GM18868 (cell line): Measurements from ENCODE around the gene CA10.

Experiments
- ATAC-seq: cut with Tn5 transposase; IDR thresholded peaks from one replicate; pipeline ENCODE4 v1.9.1; 2021; ENCODE audit warnings: mild to moderate bottlenecking, moderate library complexity; ENCODE audit not compliant: unreplicated experiment

The CA10 gene

GRCh38 chr17:51890710-51891109 lies 267.8 kb downstream of the CA10 start:
- no peak for ATAC-seq

DNA sequence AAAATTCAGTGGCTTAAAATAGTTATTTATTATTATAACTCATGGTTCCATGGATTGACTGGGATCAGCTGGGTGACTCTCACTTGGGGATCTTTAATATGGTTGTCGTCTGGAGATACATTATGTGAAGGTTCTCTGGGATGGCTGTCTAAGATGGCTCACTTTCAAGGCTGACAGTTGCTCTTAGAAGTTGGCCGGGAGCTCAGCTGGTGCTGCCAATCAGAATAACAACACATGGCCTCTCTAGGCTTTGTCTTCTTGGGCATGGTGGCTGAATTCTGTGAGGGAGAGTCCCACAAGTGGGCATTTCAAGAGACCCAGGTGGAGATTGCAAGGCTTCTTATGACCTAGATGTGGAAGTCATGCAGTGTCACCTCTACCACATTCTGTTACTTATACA lies 269.7 kb downstream of the CA10 start:
- no peak for ATAC-seq

DNA sequence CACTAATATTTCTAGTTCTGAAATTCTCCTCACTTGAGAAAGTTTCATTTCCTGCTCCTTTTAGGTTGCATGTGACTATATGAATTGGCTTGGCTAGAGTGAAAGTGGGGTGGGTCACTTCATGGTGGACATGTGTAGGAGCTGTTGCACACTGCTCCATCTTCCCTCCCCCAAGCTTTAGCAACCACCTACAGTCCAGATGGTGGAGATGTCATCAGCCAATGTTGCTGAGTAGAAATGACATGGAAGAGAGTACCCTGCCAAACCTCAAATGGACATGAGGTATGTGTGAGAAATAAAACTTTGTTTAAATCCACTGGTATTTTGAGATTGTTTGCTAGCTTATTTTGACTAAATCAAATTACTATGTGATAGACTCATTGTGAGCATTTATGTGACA lies 281.5 kb downstream of the CA10 start:
- no peak for ATAC-seq

DNA sequence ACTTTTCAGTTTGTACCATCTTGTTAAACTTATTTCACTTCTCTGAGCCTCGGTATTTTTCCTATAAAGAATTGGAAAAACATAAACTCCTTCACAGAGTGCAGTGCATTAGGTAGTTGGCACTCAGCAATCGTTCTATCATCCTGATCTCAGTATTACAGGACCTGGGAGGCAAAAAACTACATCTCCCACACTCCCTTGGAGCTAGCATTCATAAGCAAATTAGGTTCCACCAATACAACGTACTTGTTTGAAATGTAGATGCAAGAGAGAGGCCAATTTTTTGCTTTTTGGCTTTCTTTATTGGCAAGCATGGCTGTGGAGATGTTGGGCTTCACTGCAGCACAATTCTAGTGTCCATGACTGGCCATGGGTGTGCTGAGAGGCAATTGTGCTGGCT lies 285.2 kb downstream of the CA10 start:
- no peak for ATAC-seq

- ATAC-seq = no peak
These were observed 289.1 kb downstream of the CA10 start for GRCh38 chr17:51869387-51869786.

- peak; percentile 50 for ATAC-seq
These were observed 297.5 kb downstream of the CA10 start for GRCh38 chr17:51860954-51861561.

GRCh38 chr17:51857052-51857597 lies 301.4 kb downstream of the CA10 start:
- ATAC-seq = no peak

DNA sequence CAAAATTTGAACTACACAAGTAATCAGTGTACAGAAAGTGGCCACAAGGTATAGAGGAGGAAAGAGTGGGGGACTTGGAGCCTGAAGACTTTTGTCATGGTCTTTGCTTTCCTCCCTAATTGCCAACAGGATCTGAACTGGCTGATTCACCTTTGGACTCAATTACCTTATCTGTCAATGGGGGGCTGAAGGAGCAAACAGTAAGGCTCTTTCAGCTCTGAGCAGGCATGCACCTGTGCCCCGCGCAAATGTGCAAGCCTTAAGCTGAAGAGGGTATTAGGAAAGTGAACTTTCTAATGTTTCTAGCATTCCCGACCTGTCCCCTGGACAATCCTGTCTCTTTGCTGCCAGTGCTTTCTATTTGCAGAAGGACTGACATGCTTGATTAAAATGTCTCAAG lies 302.7 kb downstream of the CA10 start:
- no peak for ATAC-seq

DNA sequence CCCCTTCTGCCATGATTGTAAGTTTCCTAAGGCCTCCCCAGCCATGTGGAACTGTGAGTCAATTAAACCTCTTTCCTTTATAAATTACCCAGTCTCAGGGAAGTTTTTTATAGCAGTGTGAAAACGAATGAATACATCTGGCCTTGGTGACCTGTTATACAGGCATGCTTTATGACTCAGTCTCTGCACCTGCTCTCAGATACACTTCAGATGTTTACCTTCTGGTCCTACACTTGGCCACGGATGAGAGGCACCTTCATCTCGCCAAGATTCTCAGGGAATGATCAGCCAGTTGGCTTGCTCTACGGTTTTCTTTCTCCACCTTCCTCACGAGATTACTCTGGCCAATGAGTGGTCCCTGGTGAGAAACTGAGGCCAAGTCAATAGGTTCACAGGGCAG lies 304.7 kb downstream of the CA10 start:
- no peak for ATAC-seq

DNA sequence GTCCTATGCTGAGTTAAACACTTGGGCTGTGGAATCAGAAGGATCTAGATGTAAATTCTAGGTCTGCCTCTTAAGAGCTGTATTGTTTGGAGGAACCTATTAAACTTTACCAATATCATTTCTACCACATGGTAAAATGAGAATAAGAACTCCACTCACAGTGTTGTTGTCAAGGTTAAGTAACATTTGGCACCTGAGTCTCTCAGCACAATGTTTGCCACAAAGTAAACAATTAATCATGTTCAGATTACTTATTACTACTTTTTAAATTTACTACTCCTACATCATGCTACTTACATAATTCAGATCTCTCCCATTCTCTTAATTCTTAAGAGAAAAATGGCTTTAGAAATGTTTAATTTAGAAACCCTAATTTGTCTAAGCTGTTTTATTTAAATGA lies 305.9 kb downstream of the CA10 start:
- ATAC-seq = no peak

GRCh38 chr17:51850201-51850600 lies 308.3 kb downstream of the CA10 start:
- ATAC-seq = no peak

GRCh38 chr17:51848451-51848850 lies 310.1 kb downstream of the CA10 start:
- no peak for ATAC-seq

DNA sequence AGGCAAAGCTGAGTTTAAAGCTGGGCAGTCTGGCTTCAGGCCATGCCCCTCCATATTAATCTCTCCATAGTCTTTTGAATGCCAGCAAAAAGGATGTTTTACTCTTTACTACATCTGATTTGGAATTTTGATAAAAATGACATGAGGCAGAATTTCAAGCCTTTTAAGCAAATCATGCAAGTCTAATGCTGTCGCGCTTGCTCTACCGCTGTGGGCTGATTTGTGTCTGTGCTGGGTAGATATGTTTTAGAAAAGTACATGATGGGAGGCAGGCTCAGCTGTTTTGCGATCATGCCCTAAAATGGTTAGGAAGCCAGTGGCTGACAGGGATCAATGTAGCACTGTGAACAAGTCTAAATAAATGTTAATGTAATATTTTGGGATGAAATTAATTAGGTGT lies 311.9 kb downstream of the CA10 start:
- no peak for ATAC-seq

GRCh38 chr17:51845776-51846175 lies 312.7 kb downstream of the CA10 start:
- ATAC-seq = no peak

GRCh38 chr17:51842763-51843162 lies 315.8 kb downstream of the CA10 start:
- no peak for ATAC-seq

DNA sequence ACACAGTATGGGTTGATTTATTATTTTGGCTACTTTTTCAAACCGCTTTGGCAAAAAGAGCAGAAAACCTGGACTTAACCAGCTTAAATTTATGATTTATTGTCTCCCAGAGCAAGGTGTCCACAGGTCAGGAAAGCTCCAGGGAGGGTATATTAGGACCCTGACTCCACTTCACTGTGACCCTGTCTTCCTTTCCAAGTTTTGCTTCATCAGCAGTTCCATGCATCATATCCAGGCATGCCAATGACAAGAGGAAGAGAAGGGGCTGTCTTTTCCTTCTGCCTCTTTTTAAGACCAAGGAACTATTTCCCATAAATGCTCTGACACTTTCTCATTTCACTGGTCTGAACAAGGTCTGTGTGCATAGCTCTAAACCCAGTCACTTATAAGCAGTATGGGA lies 316.8 kb downstream of the CA10 start:
- ATAC-seq = no peak

GRCh38 chr17:51840688-51841087 lies 317.8 kb downstream of the CA10 start:
- ATAC-seq = no peak

- no peak for ATAC-seq
These were observed 324.9 kb downstream of the CA10 start for GRCh38 chr17:51833620-51834019.

DNA sequence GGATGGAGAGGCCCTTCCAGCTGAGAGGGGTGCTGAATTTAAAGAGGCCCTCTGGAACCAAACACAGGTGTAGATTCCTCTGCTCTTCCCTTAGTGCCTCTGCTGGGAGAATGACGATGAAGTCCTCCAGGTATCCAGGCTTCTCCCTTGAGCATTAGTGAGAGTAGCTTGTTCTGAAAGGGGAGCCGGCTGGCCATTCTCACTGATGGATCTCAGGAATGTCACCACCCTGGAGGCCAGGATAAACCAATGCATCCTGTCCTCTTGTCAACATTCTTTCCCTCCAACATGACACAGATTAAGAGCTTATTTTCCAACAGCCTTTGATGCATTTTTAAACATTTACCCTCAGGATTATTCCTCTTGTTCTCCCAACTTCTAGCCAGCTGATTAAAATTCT lies 325.5 kb downstream of the CA10 start:
- no peak for ATAC-seq

- ATAC-seq = no peak
These were observed 327.6 kb downstream of the CA10 start for GRCh38 chr17:51830886-51831285.

DNA sequence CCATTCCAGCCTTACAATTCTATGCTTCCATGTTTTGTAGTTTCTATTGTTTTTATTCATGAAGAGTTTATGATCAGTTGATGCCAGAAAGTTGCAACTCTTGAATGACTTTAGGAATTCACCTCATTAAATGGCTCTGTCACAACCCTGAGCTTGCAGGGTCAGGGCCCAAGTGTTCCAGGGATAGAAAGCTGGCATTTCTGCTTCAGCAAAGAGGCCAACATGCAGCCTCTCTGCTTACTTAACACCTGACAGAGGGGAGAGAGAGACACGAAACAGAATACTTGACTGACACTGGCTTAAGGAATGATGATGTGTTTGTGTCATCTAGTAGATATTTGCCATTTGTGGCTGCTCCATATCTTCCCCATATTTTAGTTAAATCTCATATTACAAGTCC lies 328.1 kb downstream of the CA10 start:
- ATAC-seq = no peak

DNA sequence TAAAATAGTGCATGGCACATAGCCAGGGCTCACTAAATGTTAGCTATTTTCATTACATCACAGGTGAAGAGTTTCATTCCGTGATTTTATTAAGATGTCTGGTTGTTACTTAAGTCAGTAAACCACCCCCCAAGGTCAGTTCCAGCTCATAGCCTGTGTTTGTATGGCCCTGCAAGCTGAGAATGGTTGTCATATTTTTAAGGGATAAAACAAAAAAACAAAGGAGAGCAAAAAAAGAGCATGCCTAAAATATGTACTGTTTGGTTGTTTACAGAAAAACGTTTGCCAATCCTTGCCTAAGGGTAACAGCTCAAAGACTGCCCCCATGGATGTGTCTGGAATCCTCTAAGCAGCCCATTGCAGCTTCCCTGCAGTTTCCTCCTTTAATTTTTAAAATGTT lies 329.6 kb downstream of the CA10 start:
- no peak for ATAC-seq

- ATAC-seq = no peak
These were observed 331.4 kb downstream of the CA10 start for GRCh38 chr17:51827140-51827539.
